ENCODE data around the gene C1QTNF5. TPM values are rescaled to one million over a fixed set of nuclear protein-coding genes. Genes with fewer than 3 reads are reported as not detected.
A peak's percentile ranks its signal among the peaks of the same experiment; 100 is the strongest.

The C1QTNF5 gene
- total RNA-seq, 1 donor = 41.3 TPM

DNA sequence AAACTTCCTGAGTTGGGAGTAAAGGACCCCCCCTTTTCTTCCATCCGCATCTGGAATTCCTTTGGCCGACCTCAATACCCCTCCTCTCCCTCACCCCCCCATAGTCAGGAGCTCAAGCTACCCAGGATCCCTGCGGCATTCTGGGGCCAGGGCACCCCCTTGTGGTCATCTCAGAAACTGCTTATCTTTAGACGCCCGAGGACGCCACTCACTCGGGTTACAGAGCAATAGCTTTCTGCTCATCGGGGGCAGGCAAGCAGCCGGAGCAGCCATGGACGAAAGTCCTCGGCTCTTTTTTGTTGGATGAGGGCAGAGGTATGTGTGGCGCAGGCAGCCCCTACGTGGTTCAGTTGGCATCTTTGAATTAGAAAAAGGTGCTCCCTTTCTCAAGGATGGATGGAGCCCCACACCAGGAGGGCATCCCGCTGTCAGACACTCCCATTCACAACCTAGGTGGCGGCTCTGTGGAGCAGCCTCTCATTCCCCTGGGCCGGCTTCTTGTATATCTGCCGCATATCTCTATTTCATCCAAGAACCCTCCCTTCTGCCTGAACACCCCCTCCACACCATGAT is 2.3 kb downstream of the C1QTNF5 start:
- Histone ChIP-seq H3K27ac (ENCODE audit: low read depth, low read length) (peak overlapping the region; percentile 81), H3K4me1 (ENCODE audit: insufficient read depth, low read length) (peaks cover 51% of the 10 kb centered on the region)
- TF ChIP-seq, protein P1, sequence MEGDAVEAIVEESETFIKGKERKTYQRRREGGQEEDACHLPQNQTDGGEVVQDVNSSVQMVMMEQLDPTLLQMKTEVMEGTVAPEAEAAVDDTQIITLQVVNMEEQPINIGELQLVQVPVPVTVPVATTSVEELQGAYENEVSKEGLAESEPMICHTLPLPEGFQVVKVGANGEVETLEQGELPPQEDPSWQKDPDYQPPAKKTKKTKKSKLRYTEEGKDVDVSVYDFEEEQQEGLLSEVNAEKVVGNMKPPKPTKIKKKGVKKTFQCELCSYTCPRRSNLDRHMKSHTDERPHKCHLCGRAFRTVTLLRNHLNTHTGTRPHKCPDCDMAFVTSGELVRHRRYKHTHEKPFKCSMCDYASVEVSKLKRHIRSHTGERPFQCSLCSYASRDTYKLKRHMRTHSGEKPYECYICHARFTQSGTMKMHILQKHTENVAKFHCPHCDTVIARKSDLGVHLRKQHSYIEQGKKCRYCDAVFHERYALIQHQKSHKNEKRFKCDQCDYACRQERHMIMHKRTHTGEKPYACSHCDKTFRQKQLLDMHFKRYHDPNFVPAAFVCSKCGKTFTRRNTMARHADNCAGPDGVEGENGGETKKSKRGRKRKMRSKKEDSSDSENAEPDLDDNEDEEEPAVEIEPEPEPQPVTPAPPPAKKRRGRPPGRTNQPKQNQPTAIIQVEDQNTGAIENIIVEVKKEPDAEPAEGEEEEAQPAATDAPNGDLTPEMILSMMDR (IDR thresholded peaks at IDR 0.05; ENCODE audit: extremely low read depth, low read depth, low read length) = peak; percentile 94

DNA sequence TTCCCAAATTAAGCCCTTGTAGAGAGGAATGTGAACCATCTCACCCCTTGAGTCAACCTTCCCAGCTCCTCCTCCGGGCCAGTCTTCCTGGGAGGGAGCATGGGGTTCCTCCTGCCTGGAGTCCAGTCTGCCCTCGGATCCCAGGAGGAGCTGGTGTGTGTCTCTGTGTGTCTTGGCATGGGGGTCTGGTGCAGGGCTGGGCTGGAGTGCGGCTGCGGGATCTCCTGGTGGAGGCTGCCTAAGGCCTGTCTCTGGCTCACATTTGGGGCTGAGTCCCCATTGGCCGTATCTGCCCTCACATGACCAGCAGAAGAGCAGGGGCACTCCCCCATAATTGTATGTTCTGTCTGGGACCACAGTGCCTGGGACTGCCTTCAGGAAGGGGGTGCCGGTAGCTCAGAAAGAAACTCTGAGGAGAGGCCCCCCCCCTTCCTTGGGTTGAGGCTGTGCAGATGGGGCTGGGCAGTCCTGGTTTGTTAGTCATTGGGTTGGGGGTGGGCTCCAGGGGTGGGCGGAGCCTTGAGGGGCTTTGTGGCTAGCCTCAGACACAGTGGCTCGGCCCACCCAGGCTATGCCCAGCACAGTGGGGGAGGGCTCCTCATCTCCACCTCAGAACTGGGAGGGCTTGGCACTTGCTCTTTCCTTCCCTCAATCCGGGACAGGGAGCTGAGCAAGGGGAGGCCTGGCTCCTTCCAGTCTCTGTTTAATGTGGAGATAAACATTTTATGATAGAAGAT is 2.9 kb downstream of the C1QTNF5 start:
- Histone ChIP-seq H3K27me3 (ENCODE audit: insufficient read depth, low read length) (peaks cover 6% of the 10 kb centered on the region), H3K4me1 (ENCODE audit: insufficient read depth, low read length) (peaks cover 51% of the 10 kb centered on the region), H4K20me1 (ENCODE audit: insufficient read depth, low read length) (peaks cover 12% of the 10 kb centered on the region), H3K4me2 (ENCODE audit: insufficient read depth, low read length) (peak overlapping the region; percentile 82), H3K9me3 (ENCODE audit: low read depth, low read length) (no peaks in the 10 kb centered on the region), H3K79me2 (ENCODE audit: insufficient read depth, low read length) (peaks cover 28% of the 10 kb centered on the region), H3K27ac (ENCODE audit: low read depth, low read length) (peak overlapping the region; percentile 81), H3K36me3 (ENCODE audit: insufficient read depth, low read length) (peaks cover 6% of the 10 kb centered on the region), H2AFZ (ENCODE audit: low read length) (peak overlapping the region; percentile 80), H3K4me3 (ENCODE audit: insufficient read depth, low read length) (peak overlapping the region; percentile 76)
- DNase-seq (ENCODE audit: insufficient read length, low spot score, missing footprints) = peak; percentile 96
- TF ChIP-seq, protein P1 (IDR thresholded peaks at IDR 0.05; ENCODE audit: extremely low read depth, low read depth, low read length) = no peak

More for the DNA sequence above, 2.3 kb downstream of the C1QTNF5 start:
- peak overlapping the region; percentile 76 for H3K4me3 ChIP-seq (ENCODE audit: insufficient read depth, low read length)
- H4K20me1 ChIP-seq (ENCODE audit: insufficient read depth, low read length) = peaks cover 12% of the 10 kb centered on the region
- H3K79me2 ChIP-seq (ENCODE audit: insufficient read depth, low read length) = peaks cover 28% of the 10 kb centered on the region
- peaks cover 6% of the 10 kb centered on the region for H3K36me3 ChIP-seq (ENCODE audit: insufficient read depth, low read length)
- H3K27me3 ChIP-seq (ENCODE audit: insufficient read depth, low read length) = peaks cover 6% of the 10 kb centered on the region
- peak; percentile 99 for DNase-seq (ENCODE audit: insufficient read length, low spot score, missing footprints)
- peak overlapping the region; percentile 51 for H2AFZ ChIP-seq (ENCODE audit: low read length)
- H3K4me2 ChIP-seq (ENCODE audit: insufficient read depth, low read length) = peak overlapping the region; percentile 82
- no peaks in the 10 kb centered on the region for H3K9me3 ChIP-seq (ENCODE audit: low read depth, low read length)

DNA sequence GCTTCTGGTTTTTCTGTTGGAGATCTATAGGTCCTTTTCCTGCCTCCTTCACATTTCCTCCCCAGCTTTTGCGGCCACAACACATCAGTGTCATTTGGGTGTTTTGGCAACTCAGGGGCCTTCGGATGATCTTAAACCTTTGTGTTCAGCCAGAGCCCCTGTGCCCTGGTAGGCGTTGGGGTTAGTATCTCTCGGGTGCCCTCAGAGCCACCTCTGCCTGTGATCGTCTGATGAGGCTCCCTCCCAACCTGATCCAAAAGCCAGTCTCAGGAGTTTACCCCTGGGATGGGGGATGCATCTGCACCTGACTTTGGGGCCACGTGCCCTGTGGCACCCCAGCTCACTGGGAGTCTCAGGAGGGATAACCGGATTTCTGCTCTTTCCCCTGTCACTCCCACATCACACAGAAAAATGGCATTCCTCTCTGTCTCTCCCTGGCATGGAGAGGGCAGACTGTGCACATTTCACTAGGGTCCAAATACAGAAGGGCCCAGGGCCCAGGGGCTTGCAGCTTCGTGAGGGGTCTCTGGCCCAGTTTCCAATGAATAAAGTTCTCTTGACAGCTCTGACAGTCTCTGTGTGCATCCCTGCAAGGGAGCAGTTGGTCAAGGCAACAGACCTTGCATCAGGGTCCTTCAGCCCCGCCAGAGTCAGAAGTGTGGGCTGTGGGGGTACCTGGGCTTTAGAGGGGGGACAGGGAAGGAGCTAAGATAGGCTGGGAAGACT is 3.8 kb downstream of the C1QTNF5 start:
- peak overlapping the region; percentile 82 for H3K4me2 ChIP-seq (ENCODE audit: insufficient read depth, low read length)
- peaks cover 6% of the 10 kb centered on the region for H3K27me3 ChIP-seq (ENCODE audit: insufficient read depth, low read length)
- DNase-seq (ENCODE audit: insufficient read length, low spot score, missing footprints) = no peak
- no peaks in the 10 kb centered on the region for H3K9me3 ChIP-seq (ENCODE audit: low read depth, low read length)
- TF ChIP-seq, protein P1 (IDR thresholded peaks at IDR 0.05; ENCODE audit: extremely low read depth, low read depth, low read length) = no peak
- peak overlapping the region; percentile 80 for H2AFZ ChIP-seq (ENCODE audit: low read length)
- H3K27ac ChIP-seq (ENCODE audit: low read depth, low read length) = no peak overlapping the region
- H4K20me1 ChIP-seq (ENCODE audit: insufficient read depth, low read length) = peaks cover 12% of the 10 kb centered on the region
- H3K4me1 ChIP-seq (ENCODE audit: insufficient read depth, low read length) = peaks cover 51% of the 10 kb centered on the region
- peak overlapping the region; percentile 76 for H3K4me3 ChIP-seq (ENCODE audit: insufficient read depth, low read length)
- H3K36me3 ChIP-seq (ENCODE audit: insufficient read depth, low read length) = peaks cover 6% of the 10 kb centered on the region
- H3K79me2 ChIP-seq (ENCODE audit: insufficient read depth, low read length) = peaks cover 28% of the 10 kb centered on the region
